Stimulated activated CD4-positive, alpha-beta T cell treated with anti-CD3 and anti-CD28 coated beads, Interleukin-12 subunit alpha, Interleukin-12 subunit beta, amount 100 ng/mL, for 4 hours (primary cell): ENCODE data around the gene MARVELD2.

Experiments used
- DNase-seq: peaks from one replicate; pipeline ENCODE4 v3.0.0-alpha.2; 2020

Gene MARVELD2

GRCh38 chr5:69493396-69494133 is 78.6 kb downstream of the MARVELD2 start:
- peak; percentile 6 for DNase-seq
